ENCODE measurements around the gene SWI5.
"Not testable (repeated sequence)": the region's sequence is repeated elsewhere in the genome, so short reads cannot be mapped to it uniquely, and the experiment has no call there.

SWI5 gene

GRCh38 chr9:128279088-128280073, 3.3 kb downstream of the SWI5 start:
- not testable (repeated sequence) for DNase-seq (ENCODE audit: low read depth)

DNA sequence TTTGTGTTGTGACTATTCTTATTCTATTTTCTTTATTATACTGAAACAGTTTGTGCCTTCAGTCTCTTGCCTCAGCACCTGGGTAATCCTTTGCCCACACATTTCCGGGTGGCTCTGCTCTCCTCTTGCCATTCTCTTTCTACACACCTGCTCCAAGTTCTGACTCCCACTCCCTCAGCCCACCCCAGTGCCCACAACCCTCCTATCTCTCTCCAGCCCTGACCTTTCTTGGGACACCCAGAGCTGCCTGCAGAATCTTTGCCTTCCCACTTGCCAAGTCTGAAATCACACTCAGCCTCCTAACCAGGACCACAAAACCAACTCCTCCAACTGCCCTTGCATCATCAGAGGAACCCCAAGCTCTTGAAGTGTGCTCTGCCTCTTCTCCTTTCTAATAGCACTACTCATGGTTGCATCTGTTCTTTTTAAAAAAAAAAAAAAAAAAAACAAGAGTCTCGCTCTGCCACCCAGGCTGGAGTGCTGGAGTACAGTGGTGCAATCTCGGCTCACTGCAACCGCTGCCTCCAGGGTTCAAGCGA, 4.1 kb downstream of the SWI5 start:
- DNase-seq (ENCODE audit: low read depth): no peak

DNA sequence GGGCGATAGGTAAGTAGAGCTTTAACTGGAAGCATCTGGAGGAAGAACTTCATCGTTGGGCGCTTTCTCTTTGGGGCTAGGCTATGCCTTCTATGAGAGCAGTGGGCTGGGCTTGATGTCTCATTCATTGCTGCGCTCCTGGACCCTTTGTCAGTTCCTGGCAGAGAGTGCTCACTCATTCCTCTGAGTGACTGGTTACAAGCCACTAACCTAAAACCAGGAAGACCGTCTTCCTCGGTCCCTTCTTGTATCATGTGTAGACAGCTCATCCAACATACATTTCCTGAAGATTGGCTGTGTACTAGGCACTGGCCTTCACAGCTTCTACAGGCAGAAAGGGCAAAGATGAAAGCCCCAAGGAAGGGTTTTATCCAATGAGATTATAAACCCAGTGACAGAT, 6.4 kb downstream of the SWI5 start:
- DNase-seq (ENCODE audit: low read depth): no peak

- DNase-seq (ENCODE audit: low read depth): no peak
Observed at GRCh38 chr9:128285033-128285784, 9.1 kb downstream of the SWI5 start.

GRCh38 chr9:128286440-128286839, 10.4 kb downstream of the SWI5 start:
- no peak for DNase-seq (ENCODE audit: low read depth)

DNA sequence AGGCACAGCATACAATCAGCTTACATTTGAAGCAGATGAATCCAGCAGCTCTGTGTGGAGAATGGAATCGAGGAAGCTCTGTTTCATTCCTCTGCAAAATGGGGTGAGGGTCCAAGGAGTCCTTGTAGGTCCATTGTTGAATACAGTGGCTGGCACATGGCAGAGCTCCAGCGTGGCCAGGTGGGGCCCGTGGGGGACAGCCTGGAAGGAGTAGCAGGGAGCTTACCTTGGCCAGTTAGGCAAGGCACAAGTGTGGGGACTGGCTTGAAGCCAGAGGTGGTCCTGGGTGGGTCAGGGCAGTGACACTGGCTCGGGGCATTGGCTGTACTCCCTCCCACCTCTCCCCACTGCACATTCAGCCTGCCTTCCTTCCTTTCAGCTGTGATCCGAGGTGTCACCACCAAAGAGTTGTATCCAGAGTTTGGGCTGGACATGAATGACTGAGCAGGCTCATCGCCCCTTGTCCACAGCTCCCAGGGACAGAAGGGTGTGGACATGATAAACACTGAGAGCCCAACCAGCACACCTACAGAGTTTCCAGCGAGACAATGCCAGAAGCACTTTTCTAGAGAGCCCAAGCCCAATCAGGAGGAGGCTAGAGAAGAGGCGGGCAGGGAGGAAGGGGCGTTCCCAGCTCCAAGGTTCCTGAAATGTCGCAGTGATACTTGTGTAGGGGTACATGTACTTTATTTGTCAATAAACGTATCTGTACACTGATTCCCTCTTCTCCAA, 12.4 kb downstream of the SWI5 start:
- no peak for DNase-seq (ENCODE audit: low read depth)

DNA sequence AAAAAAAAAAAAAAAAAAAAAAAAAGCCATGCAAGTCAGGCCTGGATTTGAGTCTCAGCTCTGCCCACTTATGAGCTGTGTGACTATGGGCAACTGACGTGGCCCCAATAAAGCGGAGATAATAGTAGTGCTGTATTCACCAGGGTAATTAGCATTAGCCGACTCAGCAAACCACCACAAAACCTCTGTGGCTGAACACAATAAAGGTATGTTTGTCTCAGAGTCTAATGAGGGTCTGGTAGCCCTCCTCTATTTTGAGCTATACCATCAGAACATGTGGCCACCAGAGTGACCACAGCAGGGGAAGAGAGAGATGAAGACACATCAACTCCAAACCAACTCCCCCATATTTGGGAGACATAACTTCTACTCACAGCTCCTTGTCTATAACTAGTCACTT, 15.9 kb downstream of the SWI5 start:
- no peak for DNase-seq (ENCODE audit: low read depth)

GRCh38 chr9:128293091-128293490, 17.0 kb downstream of the SWI5 start:
- DNase-seq (ENCODE audit: low read depth): no peak

GRCh38 chr9:128294142-128294541, 18.1 kb downstream of the SWI5 start:
- DNase-seq (ENCODE audit: low read depth): no peak

GRCh38 chr9:128296340-128297220, 20.5 kb downstream of the SWI5 start:
- DNase-seq (ENCODE audit: low read depth): no peak

- no peak for DNase-seq (ENCODE audit: low read depth)
Observed at GRCh38 chr9:128297221-128297773, 21.2 kb downstream of the SWI5 start.

DNA sequence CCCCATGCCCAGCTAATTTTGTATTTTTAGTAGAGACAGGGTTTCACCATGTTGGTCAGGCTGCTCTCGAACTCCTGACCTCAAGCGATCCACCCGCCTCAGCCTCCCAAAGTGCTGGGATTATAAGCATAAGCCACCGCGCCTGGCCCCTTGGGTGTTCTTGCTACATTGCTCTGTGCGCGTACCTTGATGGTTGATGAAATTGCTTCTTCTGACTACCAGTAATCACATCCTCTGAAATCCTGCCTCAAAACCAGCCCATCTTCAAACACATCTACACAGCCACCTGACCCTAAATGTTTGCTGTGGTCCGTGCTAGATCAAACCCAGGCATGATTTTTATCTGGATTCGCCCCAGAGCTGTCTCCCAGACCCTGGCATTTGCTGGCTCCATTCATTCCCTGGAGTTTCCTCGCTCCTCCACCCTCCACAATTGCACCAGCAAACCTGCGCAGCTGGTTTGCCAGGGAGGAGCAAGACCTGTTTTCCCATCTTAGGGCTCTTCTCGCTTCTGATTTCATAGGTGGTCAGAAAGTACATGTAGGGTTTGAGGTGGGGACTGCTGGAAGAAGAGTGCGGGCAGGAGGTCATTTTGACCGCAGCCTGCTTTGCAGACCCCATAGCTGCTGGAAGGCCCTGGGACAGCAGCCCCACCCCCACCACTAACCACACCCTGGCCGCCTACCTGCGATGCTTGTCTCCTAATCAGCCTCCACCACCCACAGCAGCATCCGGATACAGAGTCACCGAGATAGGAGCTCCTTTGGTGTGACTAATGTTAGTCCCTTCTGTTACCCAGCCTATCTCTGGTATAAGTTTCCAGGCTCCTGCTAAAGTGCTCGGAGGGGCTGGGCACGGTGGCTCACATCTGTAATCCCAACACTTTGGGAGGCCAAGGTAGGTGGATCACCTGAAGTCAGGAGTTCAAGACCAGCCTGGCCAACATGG, 22.7 kb downstream of the SWI5 start:
- no peak for DNase-seq (ENCODE audit: low read depth)

DNA sequence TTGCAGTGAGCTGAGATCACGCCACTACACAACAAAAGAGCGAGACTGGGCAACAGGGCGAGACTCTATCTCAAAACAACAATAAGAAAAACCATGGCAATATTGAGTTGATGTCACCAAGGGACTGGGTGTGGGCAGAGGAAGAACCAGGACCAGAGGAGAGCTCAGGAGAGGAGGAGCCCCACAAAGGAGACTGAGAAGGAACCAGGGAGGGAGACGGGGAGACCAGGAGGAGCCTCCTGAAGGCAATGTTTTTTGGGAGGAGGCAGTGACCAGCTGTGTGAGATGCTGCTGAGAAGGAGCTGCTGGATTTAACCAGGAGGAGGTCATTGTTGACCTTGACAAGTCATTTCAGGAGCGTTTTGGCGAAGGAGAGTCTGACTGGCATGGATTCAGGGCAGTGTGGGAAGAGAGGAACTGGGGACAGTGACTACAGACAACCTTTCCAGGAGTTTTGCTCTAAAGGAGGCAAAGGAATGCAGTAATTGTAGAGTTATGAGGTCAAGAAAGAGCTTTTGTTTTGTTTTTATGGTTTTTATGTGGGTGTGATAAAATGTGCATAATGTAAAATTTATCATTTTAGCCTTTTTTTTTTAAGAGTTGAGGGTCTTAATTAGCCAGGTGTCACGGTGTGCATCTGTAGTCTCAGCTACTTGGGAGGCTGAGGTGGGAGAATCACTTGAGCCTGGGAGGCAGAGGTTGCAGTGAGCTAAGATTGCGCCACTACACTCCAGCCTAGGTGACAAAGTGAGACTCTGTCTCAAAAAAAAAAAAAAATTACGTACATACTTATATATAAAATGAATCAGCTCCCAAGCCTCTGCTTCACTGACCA, 28.3 kb downstream of the SWI5 start:
- no peak for DNase-seq (ENCODE audit: low read depth)

- no peak for DNase-seq (ENCODE audit: low read depth)
Observed at GRCh38 chr9:128304971-128305288, 28.9 kb downstream of the SWI5 start.

GRCh38 chr9:128309551-128309950, 33.5 kb downstream of the SWI5 start:
- no peak for DNase-seq (ENCODE audit: low read depth)

DNA sequence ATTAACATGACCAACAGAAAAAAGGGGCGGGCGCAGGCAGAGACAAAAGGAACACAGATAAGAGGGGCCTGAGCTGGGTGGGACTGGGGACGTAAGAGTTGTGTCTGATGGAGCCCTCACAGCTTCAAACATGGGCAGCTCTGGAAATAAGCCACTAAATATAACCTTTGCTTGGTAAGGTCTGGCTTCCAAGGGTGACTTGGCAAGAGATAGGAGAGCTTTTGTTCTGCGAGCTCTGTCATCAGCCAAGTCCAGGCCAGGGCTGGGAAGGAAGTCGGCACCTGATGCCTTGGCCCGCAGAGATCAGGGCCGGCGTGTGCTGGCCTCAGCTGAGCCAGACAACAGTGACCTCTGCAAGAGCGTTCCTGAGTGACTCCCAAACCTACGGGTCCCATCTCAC, 34.4 kb downstream of the SWI5 start:
- no peak for DNase-seq (ENCODE audit: low read depth)

DNA sequence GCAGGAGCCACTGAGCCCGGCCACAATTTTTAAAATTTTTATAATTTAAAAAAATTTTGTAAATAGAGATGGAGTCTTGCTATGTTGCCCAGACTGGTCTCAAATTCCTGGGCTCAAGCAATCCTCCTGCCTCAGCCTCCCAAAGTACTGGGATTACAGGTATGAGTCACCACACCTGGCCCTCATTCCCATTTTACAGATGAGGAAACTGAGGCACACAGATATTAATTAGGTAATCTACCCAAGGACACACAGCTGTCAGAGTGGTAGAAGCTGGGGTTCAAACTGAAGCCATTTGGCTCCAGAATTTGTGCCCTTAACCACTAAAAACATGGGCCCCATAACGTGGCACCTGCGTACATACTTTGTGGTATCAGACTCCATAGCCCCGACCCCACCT, 38.6 kb downstream of the SWI5 start:
- no peak for DNase-seq (ENCODE audit: low read depth)

DNA sequence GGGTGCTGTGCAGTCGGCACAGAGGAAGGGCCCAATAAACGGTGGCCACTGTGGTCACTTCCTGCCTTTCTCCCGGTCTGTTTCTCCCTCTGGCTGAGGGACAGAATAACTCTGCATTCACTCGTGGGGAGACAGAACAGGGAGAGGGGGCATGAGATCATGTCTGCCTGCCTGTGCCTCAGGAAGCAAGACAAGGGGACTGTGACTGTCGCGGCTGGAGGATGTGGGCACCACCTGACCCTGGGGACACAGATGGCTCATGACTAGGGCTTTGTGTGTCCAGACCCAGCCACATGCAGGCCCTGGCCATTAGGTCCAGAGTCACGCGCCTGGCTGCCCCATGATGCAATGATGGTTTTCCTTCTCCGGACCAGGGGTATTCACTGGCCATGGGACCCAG, 40.3 kb downstream of the SWI5 start:
- no peak for DNase-seq (ENCODE audit: low read depth)

DNA sequence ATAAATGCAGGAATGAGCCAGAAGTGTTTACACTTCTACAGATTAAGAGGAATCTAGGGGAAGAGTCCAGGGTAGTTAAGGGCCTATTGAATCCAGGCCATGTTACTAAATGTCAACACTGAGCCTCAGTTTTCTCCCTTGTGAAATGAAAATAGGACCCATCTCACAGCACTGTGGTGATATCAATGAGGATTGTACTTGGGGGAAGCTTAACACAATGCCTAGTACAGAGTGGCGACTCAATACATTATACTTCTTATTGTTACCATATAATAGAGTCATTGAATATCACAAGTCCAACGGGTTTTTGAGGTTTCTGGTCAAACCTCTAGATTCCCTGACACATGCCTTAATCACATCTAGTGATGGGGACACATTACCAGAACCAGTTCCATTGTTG, 41.6 kb downstream of the SWI5 start:
- DNase-seq (ENCODE audit: low read depth): no peak
